GM10847 (cell line): Measurements from ENCODE around the gene PTPRN2.

ENCODE experiments used
- POLR2A ChIP-seq: IDR thresholded peaks from 2 replicates; pipeline ENCODE4 v1.6.1; 2011; ENCODE audit not compliant: insufficient read length; ENCODE audit errors: extremely low read depth

The PTPRN2 gene

GRCh38 chr7:157754416-157754790 is 833.2 kb downstream of the PTPRN2 start:
- no peak for TF ChIP-seq POLR2A

GRCh38 chr7:157753713-157754415 is 833.8 kb downstream of the PTPRN2 start:
- TF ChIP-seq POLR2A: no peak

- no peak for TF ChIP-seq POLR2A
Measured at GRCh38 chr7:157752832-157753291, 834.8 kb downstream of the PTPRN2 start.

- no peak for TF ChIP-seq POLR2A
Measured at GRCh38 chr7:157751951-157752673, 835.5 kb downstream of the PTPRN2 start.

- no peak for TF ChIP-seq POLR2A
Measured at GRCh38 chr7:157751406-157751805, 836.2 kb downstream of the PTPRN2 start.

- no peak for TF ChIP-seq POLR2A
Measured at GRCh38 chr7:157750291-157750690, 837.3 kb downstream of the PTPRN2 start.

- TF ChIP-seq POLR2A: no peak
Measured at GRCh38 chr7:157745721-157746709, 841.6 kb downstream of the PTPRN2 start.

GRCh38 chr7:157744786-157745601 is 842.6 kb downstream of the PTPRN2 start:
- no peak for TF ChIP-seq POLR2A

GRCh38 chr7:157743781-157744525 is 843.7 kb downstream of the PTPRN2 start:
- no peak for TF ChIP-seq POLR2A

GRCh38 chr7:157740251-157740798 is 847.3 kb downstream of the PTPRN2 start:
- TF ChIP-seq POLR2A: no peak

GRCh38 chr7:157739650-157740049 is 848.0 kb downstream of the PTPRN2 start:
- TF ChIP-seq POLR2A: no peak

GRCh38 chr7:157739031-157739430 is 848.6 kb downstream of the PTPRN2 start:
- TF ChIP-seq POLR2A: no peak

- no peak for TF ChIP-seq POLR2A
Measured at GRCh38 chr7:157738066-157738460, 849.6 kb downstream of the PTPRN2 start.

GRCh38 chr7:157737151-157738065 is 850.2 kb downstream of the PTPRN2 start:
- no peak for TF ChIP-seq POLR2A
